ENCODE data around the gene PTPN3. TPM values are rescaled to one million over a fixed set of nuclear protein-coding genes. Genes with fewer than 3 reads are reported as not detected.

Gene PTPN3
- total RNA-seq, 1 experiment from 2014 or later: 10.4 TPM

DNA sequence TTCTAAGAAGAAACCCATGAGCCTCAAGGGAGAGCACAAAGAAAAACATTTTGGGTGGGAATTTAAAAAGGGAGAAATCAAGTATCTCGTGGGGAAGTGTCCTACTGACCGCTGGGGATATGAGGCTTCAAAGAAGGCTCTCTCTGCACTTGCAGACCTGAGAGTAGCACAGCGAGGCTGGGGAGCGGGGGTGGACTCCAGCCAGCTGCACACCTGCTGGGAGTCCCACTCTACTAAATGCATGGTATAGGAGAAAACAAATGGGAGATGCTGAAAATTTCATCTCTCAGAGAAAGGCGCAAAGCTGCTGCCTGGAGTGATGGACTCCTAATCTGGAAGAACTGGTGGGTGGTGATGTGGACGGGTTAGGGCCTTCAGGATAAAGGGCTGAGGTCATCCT lies 110.3 kb downstream of the PTPN3 start:
- Histone ChIP-seq H3K27me3 (ENCODE audit: control insufficient read depth, insufficient read depth, low read length) (no peaks in the 10 kb centered on the region), H3K36me3 (ENCODE audit: control insufficient read depth, insufficient read depth, low read length) (peaks cover 2% of the 10 kb centered on the region), H3K27ac (ENCODE audit: low read length) (no peak overlapping the region), H3K4me1 (ENCODE audit: control insufficient read depth, insufficient read depth, low read length) (no peaks in the 10 kb centered on the region), H3K4me3 (ENCODE audit: low read depth in 2 of 2, low read length in 2 of 2) (no peak overlapping the region), H3K9me3 (ENCODE audit: control insufficient read depth, insufficient read depth, low read depth, low read length) (no peaks in the 10 kb centered on the region)
- POLR2A ChIA-PET: no interaction called here
- in situ Hi-C loops (cut with HindIII; ENCODE audit: low pct_unique_long_range_greater_than_20kb, low sequenced_read_pairs): no loop called here
- no TSS peak for BruUV-seq (replicated peaks)
- TF ChIP-seq TCF7L2 (IDR thresholded peaks at IDR 0.05; ENCODE audit: low read depth, low read length) (no peak), POLR2AphosphoS5 (IDR thresholded peaks at IDR 0.05; ENCODE audit: low read depth, low read length) (no peak), SIN3A (IDR thresholded peaks at IDR 0.05; ENCODE audit: borderline replicate concordance, insufficient read depth, low read depth, low read length) (no peak)
- TF ChIP-seq, protein P1, sequence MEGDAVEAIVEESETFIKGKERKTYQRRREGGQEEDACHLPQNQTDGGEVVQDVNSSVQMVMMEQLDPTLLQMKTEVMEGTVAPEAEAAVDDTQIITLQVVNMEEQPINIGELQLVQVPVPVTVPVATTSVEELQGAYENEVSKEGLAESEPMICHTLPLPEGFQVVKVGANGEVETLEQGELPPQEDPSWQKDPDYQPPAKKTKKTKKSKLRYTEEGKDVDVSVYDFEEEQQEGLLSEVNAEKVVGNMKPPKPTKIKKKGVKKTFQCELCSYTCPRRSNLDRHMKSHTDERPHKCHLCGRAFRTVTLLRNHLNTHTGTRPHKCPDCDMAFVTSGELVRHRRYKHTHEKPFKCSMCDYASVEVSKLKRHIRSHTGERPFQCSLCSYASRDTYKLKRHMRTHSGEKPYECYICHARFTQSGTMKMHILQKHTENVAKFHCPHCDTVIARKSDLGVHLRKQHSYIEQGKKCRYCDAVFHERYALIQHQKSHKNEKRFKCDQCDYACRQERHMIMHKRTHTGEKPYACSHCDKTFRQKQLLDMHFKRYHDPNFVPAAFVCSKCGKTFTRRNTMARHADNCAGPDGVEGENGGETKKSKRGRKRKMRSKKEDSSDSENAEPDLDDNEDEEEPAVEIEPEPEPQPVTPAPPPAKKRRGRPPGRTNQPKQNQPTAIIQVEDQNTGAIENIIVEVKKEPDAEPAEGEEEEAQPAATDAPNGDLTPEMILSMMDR (IDR thresholded peaks at IDR 0.05): no peak
- TF ChIP-seq, protein P2, sequence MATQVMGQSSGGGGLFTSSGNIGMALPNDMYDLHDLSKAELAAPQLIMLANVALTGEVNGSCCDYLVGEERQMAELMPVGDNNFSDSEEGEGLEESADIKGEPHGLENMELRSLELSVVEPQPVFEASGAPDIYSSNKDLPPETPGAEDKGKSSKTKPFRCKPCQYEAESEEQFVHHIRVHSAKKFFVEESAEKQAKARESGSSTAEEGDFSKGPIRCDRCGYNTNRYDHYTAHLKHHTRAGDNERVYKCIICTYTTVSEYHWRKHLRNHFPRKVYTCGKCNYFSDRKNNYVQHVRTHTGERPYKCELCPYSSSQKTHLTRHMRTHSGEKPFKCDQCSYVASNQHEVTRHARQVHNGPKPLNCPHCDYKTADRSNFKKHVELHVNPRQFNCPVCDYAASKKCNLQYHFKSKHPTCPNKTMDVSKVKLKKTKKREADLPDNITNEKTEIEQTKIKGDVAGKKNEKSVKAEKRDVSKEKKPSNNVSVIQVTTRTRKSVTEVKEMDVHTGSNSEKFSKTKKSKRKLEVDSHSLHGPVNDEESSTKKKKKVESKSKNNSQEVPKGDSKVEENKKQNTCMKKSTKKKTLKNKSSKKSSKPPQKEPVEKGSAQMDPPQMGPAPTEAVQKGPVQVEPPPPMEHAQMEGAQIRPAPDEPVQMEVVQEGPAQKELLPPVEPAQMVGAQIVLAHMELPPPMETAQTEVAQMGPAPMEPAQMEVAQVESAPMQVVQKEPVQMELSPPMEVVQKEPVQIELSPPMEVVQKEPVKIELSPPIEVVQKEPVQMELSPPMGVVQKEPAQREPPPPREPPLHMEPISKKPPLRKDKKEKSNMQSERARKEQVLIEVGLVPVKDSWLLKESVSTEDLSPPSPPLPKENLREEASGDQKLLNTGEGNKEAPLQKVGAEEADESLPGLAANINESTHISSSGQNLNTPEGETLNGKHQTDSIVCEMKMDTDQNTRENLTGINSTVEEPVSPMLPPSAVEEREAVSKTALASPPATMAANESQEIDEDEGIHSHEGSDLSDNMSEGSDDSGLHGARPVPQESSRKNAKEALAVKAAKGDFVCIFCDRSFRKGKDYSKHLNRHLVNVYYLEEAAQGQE (IDR thresholded peaks at IDR 0.05; ENCODE audit: insufficient read depth in 1 of 2, low read depth in 2 of 2, low read length in 1 of 2): no peak
- ATAC-seq: no peak
- DNase-seq (ENCODE audit: low read depth, low spot score): no peak
- CTCF ChIA-PET: no interaction called here
- intact Hi-C loops (cut with micrococcal nuclease; ENCODE audit: unreplicated experiment): no loop called here

DNA sequence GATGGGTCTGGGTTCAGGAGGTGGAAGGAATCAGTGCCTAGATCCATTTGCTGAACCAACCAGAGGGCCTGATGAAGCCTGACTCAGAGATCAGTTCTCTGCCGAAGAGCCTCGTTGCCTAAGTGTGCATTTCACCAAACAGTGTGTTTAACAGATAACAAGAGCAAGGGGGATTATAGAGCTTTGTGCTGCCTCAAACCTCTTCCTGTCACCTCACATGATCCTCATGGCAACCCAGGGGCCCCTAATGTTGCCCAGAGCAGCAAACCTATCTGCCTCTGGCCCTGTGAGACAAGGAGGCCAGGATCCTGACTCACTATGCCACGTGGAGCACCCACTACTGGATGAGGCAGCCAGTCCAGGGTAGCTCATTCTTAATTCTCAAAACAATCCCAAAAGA lies 110.9 kb downstream of the PTPN3 start:
- H3K9me3 ChIP-seq (ENCODE audit: control insufficient read depth, insufficient read depth, low read depth, low read length): no peaks in the 10 kb centered on the region
- DNase-seq (ENCODE audit: low read depth, low spot score): no peak
- intact Hi-C loops (cut with micrococcal nuclease; ENCODE audit: unreplicated experiment) (no loop called here), in situ Hi-C loops (cut with HindIII; ENCODE audit: low pct_unique_long_range_greater_than_20kb, low sequenced_read_pairs) (no loop called here)
- CTCF ChIA-PET: no interaction called here
- BruUV-seq (replicated peaks): no TSS peak
- H3K27me3 ChIP-seq (ENCODE audit: control insufficient read depth, insufficient read depth, low read length): no peaks in the 10 kb centered on the region
- ATAC-seq: no peak
- H3K4me1 ChIP-seq (ENCODE audit: control insufficient read depth, insufficient read depth, low read length): no peaks in the 10 kb centered on the region
- POLR2A ChIA-PET: no interaction called here
- TF ChIP-seq, protein P2 (IDR thresholded peaks at IDR 0.05; ENCODE audit: insufficient read depth in 1 of 2, low read depth in 2 of 2, low read length in 1 of 2): no peak
- TF ChIP-seq SIN3A (IDR thresholded peaks at IDR 0.05; ENCODE audit: borderline replicate concordance, insufficient read depth, low read depth, low read length): no peak
- TF ChIP-seq, protein P1 (IDR thresholded peaks at IDR 0.05): no peak
- TF ChIP-seq TCF7L2 (IDR thresholded peaks at IDR 0.05; ENCODE audit: low read depth, low read length): no peak
- no peak for TF ChIP-seq POLR2AphosphoS5 (IDR thresholded peaks at IDR 0.05; ENCODE audit: low read depth, low read length)
- H3K4me3 ChIP-seq (ENCODE audit: low read depth in 2 of 2, low read length in 2 of 2): no peak overlapping the region
- H3K27ac ChIP-seq (ENCODE audit: low read length): no peak overlapping the region
- H3K36me3 ChIP-seq (ENCODE audit: control insufficient read depth, insufficient read depth, low read length): peaks cover 2% of the 10 kb centered on the region
